H9 (cell line): ENCODE results near the gene SLAIN1. TPM values are rescaled to one million over a fixed set of nuclear protein-coding genes. Genes with fewer than 3 reads are reported as not detected.

Source experiments
- DNase-seq: peaks from one replicate; pipeline ENCODE4 v3.0.0-alpha.2; 2017
- H2AFZ ChIP-seq: one replicate; pipeline ENCODE4 v1.6.1; 2013; ENCODE audit warnings: mild to moderate bottlenecking, low read length, control low read depth, moderate library complexity
- H2AK5ac ChIP-seq: 2 replicates; pipeline ENCODE4 v1.6.1; 2013; ENCODE audit warnings: low read length, control low read depth, mixed read lengths; ENCODE audit not compliant: insufficient read length
- H2BK120ac ChIP-seq: one replicate; pipeline ENCODE4 v1.6.1; 2013; ENCODE audit warnings: low read depth, mild to moderate bottlenecking, low read length, control low read depth, inconsistent platforms; ENCODE audit not compliant: poor library complexity, severe bottlenecking
- H2BK12ac ChIP-seq: 2 replicates; pipeline ENCODE4 v1.6.1; 2013; ENCODE audit warnings: low read length, control low read depth, mixed read lengths, low read depth; ENCODE audit not compliant: insufficient read length
- H2BK15ac ChIP-seq: 2 replicates; pipeline ENCODE4 v1.6.1; 2013; ENCODE audit warnings: low read depth, low read length, control low read depth
- H2BK20ac ChIP-seq: one replicate; pipeline ENCODE4 v1.6.1; 2013; ENCODE audit warnings: low read depth, mild to moderate bottlenecking, low read length, control low read depth, inconsistent platforms; ENCODE audit not compliant: poor library complexity, severe bottlenecking
- H2BK5ac ChIP-seq: 2 replicates; pipeline ENCODE4 v1.6.1; 2013; ENCODE audit warnings: low read length, control low read depth, mixed read lengths; ENCODE audit not compliant: insufficient read length
- H3K14ac ChIP-seq: 2 replicates; pipeline ENCODE4 v1.6.1; 2013; ENCODE audit warnings: low read length, control low read depth; ENCODE audit not compliant: insufficient read depth
- H3K18ac ChIP-seq: 2 replicates; pipeline ENCODE4 v1.6.1; 2013; ENCODE audit warnings: low read depth, mild to moderate bottlenecking, mixed read lengths, low read length, control low read depth; ENCODE audit not compliant: insufficient read length
- H3K23ac ChIP-seq: 2 replicates; pipeline ENCODE4 v1.6.1; 2013; ENCODE audit warnings: low read length, control low read depth, mixed read lengths, low read depth; ENCODE audit not compliant: insufficient read length
- H3K23me2 ChIP-seq: 2 replicates; pipeline ENCODE4 v1.6.1; 2013; ENCODE audit warnings: low read depth, mild to moderate bottlenecking, mixed read lengths, low read length, control low read depth; ENCODE audit not compliant: insufficient read length, poor library complexity, severe bottlenecking
- H3K27ac ChIP-seq: 2 replicates; pipeline ENCODE4 v1.5.1; 2013; ENCODE audit warnings: low read length, control low read depth, mixed read lengths, low read depth; ENCODE audit not compliant: insufficient read length
- H3K27me3 ChIP-seq: 2 replicates; pipeline ENCODE4 v1.6.1; 2013; ENCODE audit warnings: low read length, control low read depth, inconsistent platforms; ENCODE audit not compliant: insufficient read depth
- H3K4ac ChIP-seq: 2 replicates; pipeline ENCODE4 v1.6.1; 2013; ENCODE audit warnings: low read depth, mild to moderate bottlenecking, control low read depth, inconsistent platforms, low read length, moderate library complexity
- H3K4me1 ChIP-seq: 2 replicates; pipeline ENCODE4 v1.6.1; 2013; ENCODE audit warnings: low read length, control low read depth, inconsistent platforms; ENCODE audit not compliant: insufficient read depth
- H3K4me2 ChIP-seq: 2 replicates; pipeline ENCODE4 v1.6.1; 2013; ENCODE audit warnings: low read length, control low read depth, mixed read lengths; ENCODE audit not compliant: insufficient read length, insufficient read depth
- H3K56ac ChIP-seq: 2 replicates; pipeline ENCODE4 v1.6.1; 2013; ENCODE audit warnings: low read depth, mild to moderate bottlenecking, mixed read lengths, low read length, control low read depth; ENCODE audit not compliant: insufficient read length
- H3K79me1 ChIP-seq: 2 replicates; pipeline ENCODE4 v1.6.1; 2013; ENCODE audit warnings: low read depth, mild to moderate bottlenecking, moderate library complexity, low read length, control low read depth, inconsistent platforms; ENCODE audit not compliant: insufficient read depth, poor library complexity, severe bottlenecking
- H3K79me2 ChIP-seq: 2 replicates; pipeline ENCODE4 v1.6.1; 2013; ENCODE audit warnings: low read length, control low read depth, inconsistent platforms; ENCODE audit not compliant: insufficient read depth
- H3K9ac ChIP-seq: 2 replicates; pipeline ENCODE4 v1.6.1; 2013; ENCODE audit warnings: low read length, control low read depth, mixed read lengths; ENCODE audit not compliant: insufficient read length; ENCODE audit errors: extremely low read depth
- H3K9me3 ChIP-seq: one replicate; pipeline ENCODE4 v1.6.1; 2013; ENCODE audit warnings: low read depth, low read length, inconsistent platforms; ENCODE audit not compliant: control insufficient read depth
- H3T11ph ChIP-seq: one replicate; pipeline ENCODE4 v1.6.1; 2013; ENCODE audit warnings: mild to moderate bottlenecking, low read length, control low read depth, inconsistent platforms
- H4K20me1 ChIP-seq: one replicate; pipeline ENCODE4 v1.6.1; 2013; ENCODE audit not compliant: control insufficient read depth, insufficient read length, insufficient read depth
- H4K5ac ChIP-seq: 2 replicates; pipeline ENCODE4 v1.6.1; 2013; ENCODE audit warnings: low read depth, mild to moderate bottlenecking, mixed read lengths, low read length, control low read depth; ENCODE audit not compliant: insufficient read length
- H4K8ac ChIP-seq: replicated peaks from 2 replicates; pipeline ENCODE4 v1.6.1; 2013; ENCODE audit warnings: low read length, control low read depth, mixed read lengths, low read depth; ENCODE audit not compliant: insufficient read length
- H4K91ac ChIP-seq: 2 replicates; pipeline ENCODE4 v1.6.1; 2013; ENCODE audit warnings: low read depth, mild to moderate bottlenecking, moderate library complexity, mixed read lengths, low read length, control low read depth; ENCODE audit not compliant: insufficient read length
- H3K27ac Mint-ChIP-seq, 3 experiments: 2 replicates in 2 of 3; 3 replicates in 1 of 3; pipeline ENCODE4 v1.8.0; 2020 to 2021; ENCODE audit warnings: mixed read lengths in 3 of 3, mild to moderate bottlenecking in 1 of 3, moderate library complexity in 1 of 3
- H3K27me3 Mint-ChIP-seq: 2 replicates; pipeline ENCODE4 v1.8.0; 2021; ENCODE audit warnings: low read depth, mild to moderate bottlenecking, moderate library complexity, mixed read lengths
- H3K36me3 Mint-ChIP-seq, 3 experiments: 2 replicates in 2 of 3; 3 replicates in 1 of 3; pipeline ENCODE4 v1.8.0; 2020 to 2021; ENCODE audit warnings: low read depth in 3 of 3, mixed read lengths in 3 of 3; ENCODE audit not compliant: insufficient read depth in 1 of 3
- H3K4me1 Mint-ChIP-seq, 2 experiments: 2 replicates each; pipeline ENCODE4 v1.8.0; 2020; ENCODE audit warnings: mixed read lengths in 2 of 2
- H3K4me3 Mint-ChIP-seq, 2 experiments: 2 replicates in 1 of 2; 3 replicates in 1 of 2; pipeline ENCODE4 v1.8.0; 2020 to 2021; ENCODE audit warnings: mild to moderate bottlenecking in 2 of 2, mixed read lengths in 2 of 2, moderate library complexity in 1 of 2
- H3K9me3 Mint-ChIP-seq, 2 experiments: 2 replicates in 1 of 2; 3 replicates in 1 of 2; pipeline ENCODE4 v1.8.0; 2020; ENCODE audit warnings: mild to moderate bottlenecking in 2 of 2, mixed read lengths in 2 of 2, moderate library complexity in 1 of 2
- CTCF ChIP-seq: fragments of 200-600 bp; sonication (generic); conservative IDR thresholded peaks from 3 replicates; pipeline ENCODE4 v1.8.0; 2021; ENCODE audit warnings: antibody characterized with exemption, mild to moderate bottlenecking
- WGBS: extraction: QIAGEN DNeasy Blood & Tissue Kit; methylation state at CpG from one replicate; pipeline ENCODE4 v1.1.7; 2013; ENCODE audit warnings: missing lambda C conversion rate, low lambda C conversion rate, mixed read lengths; ENCODE audit not compliant: insufficient read length; ENCODE audit errors: extremely low coverage; 5-methylcytosine and 5-hydroxymethylcytosine counted together
- total RNA-seq: library from RNA; stranded (reverse); gene quantifications from 2 replicates; pipeline ENCODE4 v1.2.1, GENCODE V29; 2021

Gene SLAIN1
- total RNA-seq, 1 experiment from 2014 or later = 23.2 TPM

GRCh38 chr13:77720988-77721387 is 23.5 kb downstream of the SLAIN1 start:
- no peak overlapping the region for H2BK20ac ChIP-seq
- no peaks in the 10 kb centered on the region for H4K20me1 ChIP-seq
- H3K18ac ChIP-seq = no peak overlapping the region
- no peak overlapping the region for H2BK15ac ChIP-seq
- no peaks in the 10 kb centered on the region for H3K27me3 Mint-ChIP-seq
- no peaks in the 10 kb centered on the region for H3K9me3 Mint-ChIP-seq
- no peak overlapping the region for H2AFZ ChIP-seq
- H3K9ac ChIP-seq = no peak overlapping the region
- H3T11ph ChIP-seq = no peak overlapping the region
- H3K79me2 ChIP-seq = peaks cover 4% of the 10 kb centered on the region; the same call in 1 of the 2 replicates
- no peak overlapping the region for H4K91ac ChIP-seq
- H3K4me1 ChIP-seq = no peaks in the 10 kb centered on the region; the same call in 1 of the 2 replicates
- no peak overlapping the region for H3K4me2 ChIP-seq
- H3K14ac ChIP-seq = no peak overlapping the region
- WGBS = no CpG with 5 or more reads among the region's 5 CpGs
- H3K27ac Mint-ChIP-seq = peak overlapping the region in 2 of 3 experiments; percentile 62 to 69; a peak in 5 of 7 replicates
- H3K23ac ChIP-seq = no peak overlapping the region
- H2BK5ac ChIP-seq = no peak overlapping the region
- no peak for DNase-seq
- no peak overlapping the region for H3K27ac ChIP-seq
- no peak overlapping the region for H3K56ac ChIP-seq
- no peaks in the 10 kb centered on the region for H3K79me1 ChIP-seq
- no peak overlapping the region for H3K4ac ChIP-seq
- H3K9me3 ChIP-seq = no peaks in the 10 kb centered on the region
- no peak for TF ChIP-seq CTCF
- H4K8ac ChIP-seq = no peak overlapping the region
- peaks cover 40 to 52% of the 10 kb centered on the region in 2 experiments for H3K4me1 Mint-ChIP-seq
- no peaks in the 10 kb centered on the region for H3K27me3 ChIP-seq
- no peaks in the 10 kb centered on the region for H3K23me2 ChIP-seq
- H3K4me3 Mint-ChIP-seq = no peak overlapping the region
- H2BK12ac ChIP-seq = no peak overlapping the region
- H2AK5ac ChIP-seq = no peak overlapping the region
- no peak overlapping the region for H2BK120ac ChIP-seq
- peaks cover 31 to 38% (median 36%) of the 10 kb centered on the region in 3 experiments for H3K36me3 Mint-ChIP-seq
- no peak overlapping the region for H4K5ac ChIP-seq
